Measurements from ENCODE around the gene STOM.

The STOM gene

DNA sequence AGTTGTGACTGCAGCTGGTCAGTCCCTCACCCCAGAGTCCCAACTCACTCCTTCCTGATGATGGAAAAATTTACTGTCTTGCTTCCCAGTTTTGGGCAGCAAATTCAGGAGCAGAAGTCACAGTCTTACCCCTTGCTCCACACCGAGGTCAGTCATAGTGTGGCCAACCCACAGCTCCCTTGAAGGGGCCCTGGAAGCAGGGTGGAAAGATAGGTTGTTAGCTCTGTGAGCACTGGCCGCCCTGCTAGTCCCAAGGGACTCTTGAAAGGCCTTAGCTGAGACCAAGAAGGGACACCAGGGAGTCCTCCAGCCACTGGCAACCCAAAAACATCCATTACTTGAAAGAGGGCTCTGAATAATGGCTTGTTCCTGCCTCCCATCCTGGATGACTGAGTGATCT, 62.1 kb downstream of the STOM start:
- no peak for TF ChIP-seq EZH2phosphoT487 (IDR thresholded peaks at IDR 0.05; ENCODE audit: low read depth)
- TF ChIP-seq, protein P1, sequence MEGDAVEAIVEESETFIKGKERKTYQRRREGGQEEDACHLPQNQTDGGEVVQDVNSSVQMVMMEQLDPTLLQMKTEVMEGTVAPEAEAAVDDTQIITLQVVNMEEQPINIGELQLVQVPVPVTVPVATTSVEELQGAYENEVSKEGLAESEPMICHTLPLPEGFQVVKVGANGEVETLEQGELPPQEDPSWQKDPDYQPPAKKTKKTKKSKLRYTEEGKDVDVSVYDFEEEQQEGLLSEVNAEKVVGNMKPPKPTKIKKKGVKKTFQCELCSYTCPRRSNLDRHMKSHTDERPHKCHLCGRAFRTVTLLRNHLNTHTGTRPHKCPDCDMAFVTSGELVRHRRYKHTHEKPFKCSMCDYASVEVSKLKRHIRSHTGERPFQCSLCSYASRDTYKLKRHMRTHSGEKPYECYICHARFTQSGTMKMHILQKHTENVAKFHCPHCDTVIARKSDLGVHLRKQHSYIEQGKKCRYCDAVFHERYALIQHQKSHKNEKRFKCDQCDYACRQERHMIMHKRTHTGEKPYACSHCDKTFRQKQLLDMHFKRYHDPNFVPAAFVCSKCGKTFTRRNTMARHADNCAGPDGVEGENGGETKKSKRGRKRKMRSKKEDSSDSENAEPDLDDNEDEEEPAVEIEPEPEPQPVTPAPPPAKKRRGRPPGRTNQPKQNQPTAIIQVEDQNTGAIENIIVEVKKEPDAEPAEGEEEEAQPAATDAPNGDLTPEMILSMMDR (IDR thresholded peaks at IDR 0.05; ENCODE audit: low read depth, low read length), result no peak
- no peak overlapping the region for H3K27ac ChIP-seq (ENCODE audit: low read length)
- no peaks in the 10 kb centered on the region for H3K4me1 ChIP-seq (ENCODE audit: low read length)
- H3K9ac ChIP-seq (ENCODE audit: low read length), result no peak overlapping the region
- H3K9me3 ChIP-seq (ENCODE audit: insufficient read depth, low read length), result no peaks in the 10 kb centered on the region
- H3K4me2 ChIP-seq (ENCODE audit: low read length), result no peak overlapping the region
- H3K79me2 ChIP-seq (ENCODE audit: low read length), result no peaks in the 10 kb centered on the region
- H4K20me1 ChIP-seq (ENCODE audit: insufficient read depth, low read length), result no peaks in the 10 kb centered on the region
- H3K27me3 ChIP-seq (ENCODE audit: low read depth, low read length), result no peaks in the 10 kb centered on the region
- H3K36me3 ChIP-seq (replicated peaks; ENCODE audit: low read depth, low read length), result no peaks in the 10 kb centered on the region
- H3K4me3 ChIP-seq (ENCODE audit: low read length), result no peak overlapping the region
- no peak overlapping the region for H2AFZ ChIP-seq (ENCODE audit: low read depth, low read length)

GRCh38 chr9:121305269-121305994, 64.6 kb downstream of the STOM start:
- Histone ChIP-seq H2AFZ (ENCODE audit: low read depth, low read length) (no peak overlapping the region), H3K4me3 (ENCODE audit: low read length) (no peak overlapping the region), H3K9me3 (ENCODE audit: insufficient read depth, low read length) (no peaks in the 10 kb centered on the region), H3K4me2 (ENCODE audit: low read length) (no peak overlapping the region), H3K36me3 (replicated peaks; ENCODE audit: low read depth, low read length) (no peaks in the 10 kb centered on the region), H3K27me3 (ENCODE audit: low read depth, low read length) (peaks cover 6% of the 10 kb centered on the region), H3K9ac (ENCODE audit: low read length) (no peak overlapping the region), H3K27ac (ENCODE audit: low read length) (no peak overlapping the region), H3K4me1 (ENCODE audit: low read length) (no peaks in the 10 kb centered on the region; the same call in 1 of the 2 replicates), H4K20me1 (ENCODE audit: insufficient read depth, low read length) (no peaks in the 10 kb centered on the region), H3K79me2 (ENCODE audit: low read length) (no peaks in the 10 kb centered on the region)
- no peak for TF ChIP-seq EZH2phosphoT487 (IDR thresholded peaks at IDR 0.05; ENCODE audit: low read depth)
- TF ChIP-seq, protein P1 (IDR thresholded peaks at IDR 0.05; ENCODE audit: low read depth, low read length), result no peak

GRCh38 chr9:121304707-121305106, 65.3 kb downstream of the STOM start:
- TF ChIP-seq, protein P1 (IDR thresholded peaks at IDR 0.05; ENCODE audit: low read depth, low read length), result no peak
- TF ChIP-seq EZH2phosphoT487 (IDR thresholded peaks at IDR 0.05; ENCODE audit: low read depth), result no peak
- H3K4me1 ChIP-seq (ENCODE audit: low read length), result peaks cover 3% of the 10 kb centered on the region; the same call in 1 of the 2 replicates
- H3K4me2 ChIP-seq (ENCODE audit: low read length), result no peak overlapping the region
- H4K20me1 ChIP-seq (ENCODE audit: insufficient read depth, low read length), result no peaks in the 10 kb centered on the region
- no peaks in the 10 kb centered on the region for H3K9me3 ChIP-seq (ENCODE audit: insufficient read depth, low read length)
- no peak overlapping the region for H3K4me3 ChIP-seq (ENCODE audit: low read length)
- no peak overlapping the region for H3K27ac ChIP-seq (ENCODE audit: low read length)
- no peak overlapping the region for H3K9ac ChIP-seq (ENCODE audit: low read length)
- H3K36me3 ChIP-seq (replicated peaks; ENCODE audit: low read depth, low read length), result no peaks in the 10 kb centered on the region
- H3K79me2 ChIP-seq (ENCODE audit: low read length), result no peaks in the 10 kb centered on the region
- no peak overlapping the region for H2AFZ ChIP-seq (ENCODE audit: low read depth, low read length)
- peaks cover 12% of the 10 kb centered on the region for H3K27me3 ChIP-seq (ENCODE audit: low read depth, low read length)

GRCh38 chr9:121303456-121304451, 66.3 kb downstream of the STOM start:
- no peak for TF ChIP-seq EZH2phosphoT487 (IDR thresholded peaks at IDR 0.05; ENCODE audit: low read depth)
- TF ChIP-seq, protein P1 (IDR thresholded peaks at IDR 0.05; ENCODE audit: low read depth, low read length), result no peak
- Histone ChIP-seq H3K4me1 (ENCODE audit: low read length) (peaks cover 6% of the 10 kb centered on the region), H3K79me2 (ENCODE audit: low read length) (no peaks in the 10 kb centered on the region), H3K9ac (ENCODE audit: low read length) (no peak overlapping the region), H3K4me3 (ENCODE audit: low read length) (no peak overlapping the region), H3K27me3 (ENCODE audit: low read depth, low read length) (peaks cover 17% of the 10 kb centered on the region), H4K20me1 (ENCODE audit: insufficient read depth, low read length) (no peaks in the 10 kb centered on the region), H2AFZ (ENCODE audit: low read depth, low read length) (no peak overlapping the region), H3K4me2 (ENCODE audit: low read length) (no peak overlapping the region), H3K27ac (ENCODE audit: low read length) (no peak overlapping the region), H3K9me3 (ENCODE audit: insufficient read depth, low read length) (no peaks in the 10 kb centered on the region), H3K36me3 (replicated peaks; ENCODE audit: low read depth, low read length) (no peaks in the 10 kb centered on the region)

All from OCI-LY3 (cell line).